Stimulated activated CD8-positive, alpha-beta memory T cell treated with anti-CD3 and anti-CD28 coated beads, Interleukin-15, amount 100 ng/mL, for 1 hour (primary cell): Measurements from ENCODE around the gene DNASE1L2.
"Not testable (repeated sequence)": the region's sequence is repeated elsewhere in the genome, so short reads cannot be mapped to it uniquely, and the experiment has no call there.

ENCODE experiments used
- DNase-seq: peaks from one replicate; pipeline ENCODE4 v3.0.0-alpha.2; 2020; ENCODE audit warnings: low read depth

The DNASE1L2 gene

DNA sequence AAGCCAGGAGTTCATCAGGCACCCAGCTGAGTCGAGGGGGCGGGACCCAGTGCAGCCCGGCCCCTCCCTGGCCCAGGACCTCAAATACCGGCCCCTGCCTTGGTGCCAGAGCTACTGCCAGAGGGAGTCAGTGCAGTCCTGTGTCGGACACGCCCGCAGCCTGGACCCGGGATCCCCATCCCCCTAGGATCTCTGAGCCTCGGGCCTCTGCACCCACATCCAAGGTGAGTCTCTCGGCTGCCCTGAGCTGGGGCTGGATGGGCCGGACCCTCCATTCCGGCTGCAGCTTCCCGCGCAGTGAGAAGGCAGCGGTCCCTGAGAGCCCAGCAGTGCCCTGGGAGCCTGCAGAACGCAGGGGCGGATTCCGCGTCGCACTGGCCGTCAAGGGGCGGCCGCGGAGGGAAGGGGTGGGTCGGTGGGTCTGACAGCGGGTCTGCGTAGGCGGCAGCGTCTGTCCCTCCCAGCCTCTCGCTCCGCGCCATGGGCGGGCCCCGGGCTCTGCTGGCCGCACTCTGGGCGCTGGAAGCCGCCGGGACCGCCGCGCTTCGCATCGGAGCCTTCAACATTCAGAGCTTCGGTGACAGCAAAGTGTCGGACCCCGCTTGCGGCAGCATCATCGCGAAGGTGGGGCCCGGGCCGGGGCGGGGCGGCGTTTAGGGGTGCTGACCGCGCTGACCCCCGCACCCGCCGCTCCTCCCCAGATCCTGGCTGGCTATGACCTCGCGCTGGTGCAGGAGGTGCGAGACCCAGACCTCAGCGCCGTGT lies at the start of gene DNASE1L2:
Gene DNASE1L2, plus strand, starts transcription at position 108 of the 765 bp plus-strand sequence. Its CDS starts 373 bp downstream, at position 481.
- DNase-seq = no peak

DNA sequence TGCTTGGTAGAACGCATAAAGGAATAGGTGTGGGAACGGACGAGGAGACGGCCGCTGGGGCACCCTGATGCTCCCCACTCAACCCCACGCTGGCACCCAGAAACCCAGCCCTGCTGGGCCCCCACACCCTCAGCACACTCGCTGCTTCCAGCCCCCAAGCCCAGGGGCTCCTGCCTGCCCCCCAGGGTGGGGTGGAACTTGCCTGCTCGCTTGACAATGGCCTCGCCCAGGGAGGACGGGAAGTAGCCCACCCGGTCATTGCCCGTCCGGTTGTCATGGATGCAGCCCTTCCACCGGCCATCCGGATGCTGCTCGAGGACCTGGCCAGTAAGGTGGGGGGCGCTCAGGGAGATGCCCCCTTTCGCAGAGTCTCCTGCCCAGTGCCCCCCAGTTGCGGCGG lies 49.7 kb upstream of the DNASE1L2 start:
- no peak for DNase-seq

DNA sequence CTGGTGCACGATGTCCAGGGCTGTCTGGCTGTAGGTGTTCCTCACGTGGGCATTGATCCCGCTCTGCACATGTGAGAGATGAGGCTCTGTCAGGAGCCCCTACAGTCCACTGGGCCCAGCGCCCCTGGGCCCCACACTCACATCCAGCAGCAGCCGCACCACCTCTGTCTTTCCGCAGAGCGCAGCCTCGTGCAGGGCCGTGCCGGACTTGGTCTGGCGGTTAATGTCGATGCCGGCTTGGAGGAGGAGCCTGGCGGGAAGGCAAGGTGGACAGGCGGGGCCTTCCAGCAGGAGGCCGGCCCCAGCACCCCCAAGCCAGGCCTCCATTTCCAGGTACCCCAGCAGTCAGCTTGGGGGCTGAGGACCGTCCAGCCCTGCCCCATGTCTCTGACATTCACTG lies 49.0 kb upstream of the DNASE1L2 start:
- no peak for DNase-seq

GRCh38 chr16:2188395-2188794 lies 47.8 kb upstream of the DNASE1L2 start:
- DNase-seq = no peak

- no peak for DNase-seq
These were observed 46.9 kb upstream of the DNASE1L2 start for GRCh38 chr16:2189252-2189893.

- DNase-seq = no peak
These were observed 46.1 kb upstream of the DNASE1L2 start for GRCh38 chr16:2190002-2190658.

DNA sequence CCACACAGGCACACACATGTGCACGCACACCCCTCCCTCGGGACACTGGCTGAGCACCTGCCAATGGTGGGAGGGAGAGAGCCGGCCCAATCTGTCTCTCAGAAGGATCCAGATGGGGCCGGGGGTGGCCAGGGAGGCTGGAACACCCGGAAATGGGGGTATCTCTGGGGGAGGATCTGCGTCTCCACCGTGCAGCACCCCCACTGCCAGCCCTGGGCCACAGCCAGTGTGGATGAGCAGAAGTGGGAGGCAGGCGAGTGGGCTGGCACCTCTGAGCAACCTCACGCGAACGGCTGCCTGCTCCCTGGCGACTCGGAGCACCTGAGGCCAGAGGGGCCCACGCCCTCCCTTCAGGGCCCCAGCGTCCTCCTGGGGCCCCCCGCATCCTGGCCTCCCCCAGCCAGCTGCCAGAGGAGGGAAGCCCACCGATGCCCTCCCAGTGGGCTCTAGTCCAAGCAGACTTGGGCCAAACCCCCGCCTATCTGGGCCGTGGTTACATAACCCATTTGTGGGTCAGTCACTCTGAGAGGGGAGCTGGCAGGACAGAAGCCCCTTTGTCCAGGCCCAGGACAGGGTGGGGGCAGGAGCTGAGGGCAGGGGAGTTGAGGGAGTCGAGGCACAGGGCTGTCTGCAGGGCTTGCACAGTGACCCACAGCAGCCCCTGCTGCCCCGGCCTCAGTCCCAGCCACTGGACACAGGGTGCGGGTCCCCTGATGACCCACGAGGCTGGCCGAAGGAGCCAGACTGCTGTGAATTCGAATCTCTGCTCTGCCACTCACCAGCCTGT lies 45.4 kb upstream of the DNASE1L2 start:
- no peak for DNase-seq

- no peak for DNase-seq
These were observed 44.9 kb upstream of the DNASE1L2 start for GRCh38 chr16:2191446-2191706.

DNA sequence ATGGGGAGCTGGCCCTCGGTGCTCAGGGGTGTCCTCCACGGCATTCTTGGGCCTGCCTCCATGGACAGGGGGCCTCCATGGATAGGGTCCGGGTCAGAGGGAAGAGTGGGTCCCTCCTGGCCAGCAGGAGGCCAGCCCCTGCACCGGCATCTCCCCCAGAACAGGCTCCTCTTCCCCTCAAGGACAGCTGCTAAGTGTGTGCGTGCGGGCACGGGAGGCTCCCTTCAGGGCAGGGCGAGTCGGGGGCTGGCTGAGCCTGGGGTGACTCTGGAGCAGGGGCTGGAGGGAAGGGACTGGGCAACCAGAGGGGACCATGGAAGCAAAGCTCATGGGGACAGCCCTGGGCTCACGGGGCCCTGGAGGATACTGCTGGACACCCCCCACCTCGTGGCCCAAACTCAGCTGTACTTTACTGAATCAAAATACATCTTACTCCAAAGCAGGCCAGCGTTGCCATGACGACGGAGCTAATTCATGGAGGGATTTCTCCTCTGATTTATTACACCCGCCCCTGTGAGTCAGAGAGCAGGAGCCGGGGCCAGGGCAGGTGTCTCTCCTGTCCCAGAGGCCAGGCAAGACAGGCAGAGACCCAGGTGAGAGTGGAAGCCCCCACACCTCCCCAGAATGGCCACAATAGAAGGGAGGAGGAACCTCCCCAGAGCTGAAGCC lies 41.9 kb upstream of the DNASE1L2 start:
- DNase-seq = no peak

DNA sequence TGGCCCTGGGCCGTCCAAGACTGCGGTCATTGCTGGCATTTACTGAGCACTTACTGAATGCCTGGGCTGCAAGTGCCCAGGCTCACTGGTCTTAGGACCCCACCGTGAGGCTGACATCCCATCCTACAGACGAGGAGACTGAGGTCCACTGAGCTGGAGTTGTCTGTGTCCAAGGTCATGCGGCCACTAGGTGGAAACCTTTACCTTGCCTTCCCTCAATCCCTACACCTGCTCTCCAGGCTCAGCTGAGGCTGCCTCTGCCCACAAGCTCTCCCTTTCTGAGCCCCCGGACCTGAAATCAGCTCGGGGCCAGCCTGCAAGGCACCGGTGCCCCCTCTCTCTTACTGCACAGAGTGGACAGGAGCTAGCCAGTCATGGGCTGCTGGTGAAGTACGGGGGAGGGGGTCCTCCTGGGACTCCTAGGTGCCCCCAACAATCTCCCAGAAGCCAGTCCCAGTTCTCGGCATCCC lies 41.4 kb upstream of the DNASE1L2 start:
- peak; percentile 21 for DNase-seq

GRCh38 chr16:2195322-2196161 lies 40.7 kb upstream of the DNASE1L2 start:
- no peak for DNase-seq

GRCh38 chr16:2196162-2196980 lies 39.9 kb upstream of the DNASE1L2 start, which contains the start of gene CASKIN1:
Gene CASKIN1, minus strand, starts transcription at chr16:2196605. Its CDS starts 173 bp downstream, at chr16:2196432.
- DNase-seq = no peak

- DNase-seq = no peak
These were observed 39.2 kb upstream of the DNASE1L2 start for GRCh38 chr16:2196981-2197511.

GRCh38 chr16:2197765-2198164 lies 38.5 kb upstream of the DNASE1L2 start:
- no peak for DNase-seq

- DNase-seq = no peak
These were observed 38.0 kb upstream of the DNASE1L2 start for GRCh38 chr16:2198283-2198682.

DNA sequence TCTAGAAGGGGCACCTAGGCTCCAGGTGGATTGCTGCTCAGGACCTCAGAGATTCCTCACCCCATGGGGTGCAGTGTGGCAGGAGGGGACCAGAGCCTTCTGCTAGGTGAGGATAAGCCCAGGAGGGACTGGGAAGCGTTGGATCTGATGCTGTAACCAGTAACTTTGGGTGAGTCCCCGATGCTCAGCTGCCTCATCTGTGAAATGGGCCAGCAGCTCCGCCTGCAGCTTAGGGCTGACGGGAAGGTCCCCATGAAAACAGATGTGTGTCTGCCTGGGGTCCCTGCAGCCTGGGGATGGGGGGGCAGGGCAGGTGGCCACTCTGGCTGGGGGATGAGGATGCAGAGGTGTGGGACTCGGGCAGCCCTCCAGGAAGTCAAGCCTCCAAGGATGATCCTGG lies 37.1 kb upstream of the DNASE1L2 start:
- no peak for DNase-seq

- no peak for DNase-seq
These were observed 36.6 kb upstream of the DNASE1L2 start for GRCh38 chr16:2199621-2200139.

DNA sequence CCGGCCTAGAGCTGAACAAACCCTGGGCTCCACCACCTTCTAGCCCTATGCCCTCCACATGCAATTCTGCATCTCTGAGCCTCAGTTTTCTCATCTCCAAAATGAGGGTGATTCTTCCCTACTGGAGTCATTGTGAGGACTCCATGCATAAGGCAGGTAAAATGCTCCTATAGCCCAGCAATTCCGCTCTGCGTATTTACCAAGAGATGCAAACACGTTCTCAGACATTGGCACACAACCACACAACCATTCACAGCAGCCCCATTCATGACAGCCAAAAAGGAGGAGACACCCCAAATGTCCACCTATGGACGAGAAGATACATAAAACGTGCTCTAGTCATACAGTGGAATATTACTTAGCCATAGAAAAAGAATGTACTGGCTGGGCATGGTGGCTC lies 35.9 kb upstream of the DNASE1L2 start:
- no peak for DNase-seq

GRCh38 chr16:2203119-2203688 lies 33.0 kb upstream of the DNASE1L2 start:
- DNase-seq = not testable (repeated sequence)
